ENCODE results near the gene C11orf97.
"Not testable (repeated sequence)": the region's sequence is repeated elsewhere in the genome, so short reads cannot be mapped to it uniquely, and the experiment has no call there.

C11orf97 gene

DNA sequence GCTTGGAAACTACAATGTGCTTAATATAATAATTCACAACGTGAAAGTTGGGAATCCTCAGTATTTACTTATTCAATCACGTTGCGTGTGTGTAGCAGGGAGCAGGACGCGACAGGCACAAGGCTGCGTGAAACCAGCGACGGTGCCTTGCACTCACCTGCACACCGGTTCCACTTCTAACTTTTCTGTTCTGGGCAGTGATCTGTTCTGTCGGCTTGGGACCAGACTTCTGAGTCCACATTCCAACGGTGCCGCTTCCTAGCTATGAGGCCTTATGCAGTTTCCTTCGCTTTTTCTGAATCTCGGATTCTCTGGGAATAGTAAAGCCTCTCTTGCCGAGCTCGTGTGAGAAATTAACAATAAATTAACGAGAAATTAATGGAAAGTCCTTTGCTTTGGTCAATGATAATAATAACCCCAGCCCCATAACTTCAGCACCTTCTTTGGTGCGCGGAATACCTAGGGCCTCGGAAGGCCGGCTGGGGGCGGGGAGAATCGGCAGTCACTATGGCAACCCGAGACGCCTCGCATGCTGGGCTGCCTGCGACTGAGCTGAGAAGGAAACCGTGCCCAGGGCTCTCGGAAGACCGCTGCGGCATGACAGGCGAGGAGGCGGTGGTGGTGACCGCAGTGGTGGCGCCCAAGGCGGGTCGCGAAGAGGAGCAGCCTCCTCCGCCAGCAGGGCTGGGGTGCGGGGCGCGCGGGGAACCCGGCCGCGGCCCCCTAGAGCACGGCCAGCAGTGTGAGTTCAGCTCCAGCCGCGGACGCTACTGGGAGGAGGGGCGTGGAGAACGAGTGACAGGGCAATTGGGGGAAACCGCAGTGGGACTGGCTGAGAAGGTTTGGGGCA lies at the start of gene C11orf97:
C11orf97 (plus strand) TSS at position 530 of the 850 bp plus-strand sequence; CDS start at position 598, 68 bp downstream.
- peak; percentile 38 for DNase-seq

DNA sequence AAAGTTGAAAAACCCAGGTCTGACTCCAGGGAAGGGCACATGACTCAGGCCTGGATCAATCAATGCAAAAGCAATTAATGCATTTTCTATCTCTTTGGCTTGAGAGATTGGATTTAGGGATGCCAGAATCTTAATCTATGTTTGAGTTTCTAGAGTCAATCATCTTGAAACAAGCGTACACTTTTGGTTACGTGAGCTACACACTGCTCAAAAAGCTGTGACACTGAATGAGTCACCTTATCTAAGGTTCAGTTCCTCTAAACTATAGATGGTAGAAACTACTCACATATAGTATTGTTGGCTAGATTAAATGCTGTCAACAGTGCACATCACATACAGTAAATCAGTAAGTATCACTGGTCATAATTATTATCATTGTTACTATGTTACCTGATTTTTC lies 42.8 kb upstream of the C11orf97 start:
- DNase-seq: no peak

GRCh38 chr11:94472916-94473799 lies 39.1 kb upstream of the C11orf97 start:
- no peak for DNase-seq

- no peak for DNase-seq
Measured at GRCh38 chr11:94477624-94478023, 34.6 kb upstream of the C11orf97 start.

DNA sequence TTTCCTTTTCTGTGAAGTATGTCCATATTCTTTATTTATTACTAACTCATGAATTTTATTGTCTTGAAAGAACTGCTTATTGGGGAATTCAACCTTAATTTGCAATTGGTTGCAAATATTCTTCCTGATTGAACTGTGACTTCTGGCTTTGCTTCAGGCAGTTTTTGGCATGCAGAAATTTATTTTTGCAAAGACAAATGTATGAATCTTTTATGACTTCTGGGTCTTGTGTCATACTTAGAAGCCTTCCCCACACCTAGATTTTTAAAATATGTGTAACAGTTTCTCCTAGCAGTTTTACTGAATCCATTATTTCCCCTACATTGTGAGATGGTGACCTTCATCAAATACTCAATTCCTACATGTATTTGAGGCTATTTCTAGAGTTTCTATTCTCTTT lies 30.9 kb upstream of the C11orf97 start:
- DNase-seq: no peak

DNA sequence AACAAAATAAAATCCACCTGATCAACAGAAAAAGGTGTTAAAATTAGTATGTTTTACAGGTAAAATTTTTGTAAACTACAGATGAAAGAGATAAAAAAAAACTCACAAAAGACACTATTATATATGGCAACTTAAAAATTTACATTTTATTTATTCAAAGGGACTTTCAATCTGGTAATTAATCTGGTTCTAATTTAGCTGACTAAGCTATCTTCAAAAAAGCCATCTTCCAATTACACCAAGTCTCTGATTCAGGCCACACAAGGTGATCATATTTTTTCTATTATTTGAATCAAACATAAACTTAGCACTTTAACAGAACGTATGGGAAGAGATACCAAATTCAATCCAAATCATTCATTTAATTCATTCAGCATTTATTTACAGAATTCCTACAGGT lies 26.2 kb upstream of the C11orf97 start:
- DNase-seq: no peak

DNA sequence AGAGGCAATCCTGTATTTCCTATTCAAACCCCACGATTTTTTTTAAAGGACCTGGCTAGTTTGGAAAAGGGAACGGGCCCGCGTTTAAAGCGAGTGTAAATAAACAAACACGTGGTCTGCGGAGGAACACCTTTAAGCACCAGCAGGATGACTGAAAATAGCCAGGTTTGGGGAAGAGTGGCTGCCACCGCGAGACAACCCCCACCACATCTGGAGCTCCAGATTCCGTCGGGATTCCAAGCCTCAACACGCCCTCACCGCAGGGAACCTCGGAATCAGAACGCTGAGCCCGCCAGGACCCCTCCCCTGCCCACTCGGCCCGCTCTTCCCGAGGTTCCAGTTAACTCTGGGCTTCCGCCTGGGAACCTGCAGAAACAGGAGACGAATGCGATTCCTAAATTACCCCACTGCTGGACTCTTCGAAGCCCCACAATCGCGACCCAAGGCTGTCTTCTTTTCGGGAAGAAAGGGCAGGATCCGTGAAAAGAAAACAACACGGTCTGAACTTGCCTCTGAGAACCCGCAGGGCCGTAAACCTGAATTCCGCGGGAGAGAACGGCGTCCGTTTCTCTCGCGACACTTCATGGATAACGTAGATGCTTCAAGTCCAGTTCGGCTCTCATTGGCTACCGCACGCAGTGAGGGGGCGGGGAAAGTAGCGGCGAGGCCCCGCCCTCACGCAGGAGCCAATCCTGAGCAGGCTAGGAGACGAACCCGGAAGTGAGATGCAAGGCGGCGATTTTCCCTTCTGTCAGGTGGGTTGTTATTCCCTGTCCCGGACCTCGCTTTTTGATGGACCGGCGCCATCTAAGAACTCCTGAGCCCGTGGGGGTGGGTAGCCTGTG lies 18.8 kb upstream of the C11orf97 start, which contains the start of the genes ANKRD49 and MRE11:
ANKRD49 (plus strand) TSS at position 704 of the 845 bp plus-strand sequence. CDS start 2,710 bp downstream, outside the sequence.
MRE11 (minus strand) TSS at position 564 of the 845 bp plus-strand sequence. CDS start 1,043 bp downstream, outside the sequence.
- DNase-seq: peak; percentile 97

GRCh38 chr11:94494126-94494680 lies 18.1 kb upstream of the C11orf97 start:
- no peak for DNase-seq

DNA sequence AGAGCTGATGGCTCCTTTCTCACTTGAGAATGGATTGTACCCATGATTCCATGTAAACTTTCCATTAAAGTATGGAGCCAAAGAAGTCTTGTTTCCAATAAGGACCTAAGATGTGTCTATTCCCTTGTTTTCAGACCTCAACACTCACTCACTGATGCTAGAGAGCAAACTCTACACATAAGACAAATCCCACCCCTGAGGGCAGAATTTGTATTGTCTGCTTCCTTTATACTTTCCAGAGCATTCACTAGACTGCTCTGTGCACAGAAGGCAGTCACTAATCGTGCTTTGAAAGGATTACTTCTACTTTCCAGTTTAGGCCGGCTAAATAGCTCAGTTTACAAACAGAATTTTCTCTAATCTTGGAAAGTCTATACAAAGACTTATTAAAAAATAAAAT lies 12.1 kb upstream of the C11orf97 start:
- DNase-seq: no peak

DNA sequence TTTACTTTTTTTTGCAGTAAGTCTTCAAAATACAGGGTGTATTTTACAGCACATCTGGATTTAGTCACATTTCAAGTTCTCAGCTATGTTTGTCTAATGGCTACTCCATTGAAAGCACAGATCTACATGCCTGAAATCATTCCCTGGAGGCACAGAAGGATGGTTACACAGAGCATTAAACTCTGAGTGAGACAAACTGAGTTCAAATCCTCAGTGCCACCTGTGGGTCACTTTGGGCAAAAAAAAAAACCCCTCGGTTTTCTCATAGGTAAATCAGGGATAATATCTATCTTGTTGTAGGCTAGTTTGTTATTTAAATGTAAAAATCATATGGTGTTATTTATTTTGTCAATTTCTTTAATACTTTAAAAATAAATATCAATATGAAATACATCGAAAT lies 10.7 kb upstream of the C11orf97 start:
- no peak for DNase-seq

GRCh38 chr11:94504689-94505293 lies 7.5 kb upstream of the C11orf97 start:
- DNase-seq: peak; percentile 49

DNA sequence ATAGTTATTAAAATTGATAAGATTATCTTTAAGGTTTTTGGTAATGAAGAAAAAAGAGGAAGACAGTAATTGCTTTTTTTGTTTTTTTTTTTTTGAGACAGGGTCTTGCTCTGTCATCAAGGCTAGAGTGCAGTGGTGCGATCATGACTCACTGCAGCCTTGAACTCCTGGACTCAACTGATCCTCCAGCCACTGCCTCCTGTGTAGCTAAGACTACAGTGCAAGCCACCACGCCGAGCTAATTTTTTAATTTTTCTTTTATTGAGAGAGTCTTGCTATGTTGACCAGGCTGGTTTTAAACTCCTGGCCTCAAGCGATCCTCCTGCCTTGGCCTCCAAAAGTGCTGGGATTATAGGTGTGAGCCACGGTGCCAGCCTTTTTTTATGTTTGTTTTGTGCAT lies 5.7 kb upstream of the C11orf97 start:
- DNase-seq: not testable (repeated sequence)

DNA sequence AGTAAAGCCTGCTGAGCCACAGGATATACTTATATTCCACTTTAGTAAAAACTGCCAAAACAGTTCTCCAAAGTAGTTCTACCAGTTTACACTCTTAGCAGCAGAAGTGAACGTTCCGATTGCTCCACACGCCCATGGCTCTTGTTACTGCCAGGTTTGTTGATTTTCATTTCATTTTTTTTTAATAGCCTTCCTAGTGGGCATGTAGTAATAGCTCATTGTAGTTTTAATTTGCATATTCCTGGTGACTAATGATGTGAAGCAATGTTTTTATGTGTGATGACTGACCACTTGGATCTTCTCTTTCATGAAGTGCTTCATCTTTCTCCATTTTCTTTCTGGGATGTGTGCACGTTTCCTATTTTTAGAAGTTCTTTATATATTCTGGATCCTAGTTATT lies 4.8 kb upstream of the C11orf97 start:
- DNase-seq: no peak

- DNase-seq: no peak
Measured at GRCh38 chr11:94513091-94513490, 830 bp downstream of the C11orf97 start.

GRCh38 chr11:94515398-94515797 lies 3.1 kb downstream of the C11orf97 start:
- no peak for DNase-seq

DNA sequence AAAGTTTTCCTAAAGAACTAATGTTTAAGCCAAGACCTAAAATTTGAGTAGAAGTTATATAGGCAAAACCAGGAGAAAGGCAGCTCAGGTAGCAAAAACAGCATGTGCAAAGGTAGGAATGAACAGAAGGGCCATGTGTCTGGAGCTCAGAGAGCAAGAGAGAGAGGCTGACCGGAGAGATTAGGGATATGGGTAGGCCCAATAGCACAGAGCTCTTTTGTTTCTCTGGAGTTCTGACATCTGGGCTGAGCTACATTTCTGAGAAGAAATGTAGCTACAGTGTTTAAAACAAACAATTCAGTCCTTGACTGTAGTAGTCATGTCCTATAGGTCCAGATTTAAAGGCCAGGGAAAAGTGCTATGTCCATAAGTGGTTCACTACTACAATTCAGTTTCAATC lies 4.5 kb downstream of the C11orf97 start:
- no peak for DNase-seq

GRCh38 chr11:94518300-94518699 lies 6.0 kb downstream of the C11orf97 start:
- no peak for DNase-seq

DNA sequence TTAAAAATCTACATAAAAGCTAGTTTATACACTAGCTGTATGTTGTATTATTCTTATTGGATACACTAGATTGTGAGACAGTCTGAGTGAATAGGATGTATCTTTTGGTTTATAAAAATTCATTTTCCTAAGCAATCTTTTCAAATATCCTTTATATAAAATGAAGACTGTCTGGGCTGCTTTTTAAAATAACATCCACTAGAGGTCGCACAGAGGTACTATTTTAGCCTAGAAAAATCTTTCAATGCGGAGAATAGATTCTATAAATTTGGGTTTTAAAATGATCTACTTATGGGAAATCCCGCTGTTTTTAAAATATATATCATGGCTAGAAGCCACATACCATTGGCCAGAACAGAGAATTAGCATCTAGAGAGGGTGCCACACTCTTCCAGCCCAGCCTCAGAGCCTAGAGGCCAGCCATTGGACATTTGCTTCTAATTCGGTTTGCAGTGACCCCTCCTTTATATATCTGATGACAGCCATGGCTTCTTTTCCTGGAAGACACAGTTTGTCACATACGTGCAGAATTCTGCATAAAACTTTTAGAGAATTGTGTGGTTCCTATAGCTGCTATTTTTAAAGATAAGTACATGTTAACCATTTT lies 7.3 kb downstream of the C11orf97 start:
- peak; percentile 42 for DNase-seq

- no peak for DNase-seq
Measured at GRCh38 chr11:94521684-94522083, 9.4 kb downstream of the C11orf97 start.

DNA sequence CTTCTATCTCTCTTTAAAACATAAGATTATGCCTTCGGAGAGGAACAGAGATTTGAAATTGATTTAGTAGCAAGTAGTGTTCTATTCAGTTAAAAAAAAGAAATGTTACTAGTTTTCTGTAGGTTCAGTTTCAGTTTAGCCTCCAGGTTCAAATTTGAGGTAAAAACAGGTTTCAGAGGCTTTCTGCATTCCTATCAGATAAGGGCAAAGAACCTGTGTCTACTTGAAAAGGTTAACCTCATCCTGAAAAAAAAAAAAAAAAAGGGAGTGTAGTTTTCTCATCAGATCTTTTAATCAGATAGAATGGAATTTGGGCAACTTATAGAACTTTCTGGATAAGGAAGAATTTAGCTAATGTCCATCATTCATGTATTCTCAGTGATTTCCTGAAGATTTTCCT lies 12.1 kb downstream of the C11orf97 start:
- no peak for DNase-seq
